Neutrophil (primary cell): ENCODE measurements around the gene MCRIP1.

Source experiments
- H3K27ac ChIP-seq: fragments of 200-600 bp; sonication (generic); 2 replicates; pipeline ENCODE4 v1.5.1; 2016; ENCODE audit warnings: mild to moderate bottlenecking, moderate library complexity
- H3K27me3 ChIP-seq: fragments of 200-600 bp; sonication (generic); 2 replicates; pipeline ENCODE4 v1.6.0; 2016; ENCODE audit warnings: mild to moderate bottlenecking
- H3K36me3 ChIP-seq: fragments of 200-600 bp; sonication (generic); 2 replicates; pipeline ENCODE4 v1.5.1; 2017
- H3K4me1 ChIP-seq, 2 experiments: fragments of 200-600 bp in 1 of 2; sonication (generic) in 1 of 2; 1 replicate in 1 of 2; 2 replicates in 1 of 2; pipeline versions ENCODE4 v1.5.1 to v1.6.1; 2013 to 2016; ENCODE audit warnings: low read depth in 1 of 2, low read length in 1 of 2, mild to moderate bottlenecking in 1 of 2, moderate library complexity in 1 of 2; ENCODE audit not compliant: control insufficient read depth in 1 of 2, insufficient read depth in 1 of 2
- H3K4me3 ChIP-seq, 2 experiments: fragments of 200-600 bp in 1 of 2; sonication (generic) in 1 of 2; 1 replicate in 1 of 2; 2 replicates in 1 of 2; pipeline ENCODE4 v1.5.1; 2013 to 2016; ENCODE audit warnings: low read depth in 1 of 2, low read length in 1 of 2, mild to moderate bottlenecking in 1 of 2, moderate library complexity in 1 of 2
- H3K9me3 ChIP-seq: fragments of 200-600 bp; sonication (generic); 2 replicates; pipeline ENCODE4 v1.5.1; 2016
- TF ChIP-seq, protein P1 (sequence below): fragments of 200-600 bp; sonication (generic); IDR thresholded peaks from 2 replicates; pipeline ENCODE4 v1.5.1; 2016; ENCODE audit warnings: antibody characterized with exemption

MCRIP1 gene

DNA sequence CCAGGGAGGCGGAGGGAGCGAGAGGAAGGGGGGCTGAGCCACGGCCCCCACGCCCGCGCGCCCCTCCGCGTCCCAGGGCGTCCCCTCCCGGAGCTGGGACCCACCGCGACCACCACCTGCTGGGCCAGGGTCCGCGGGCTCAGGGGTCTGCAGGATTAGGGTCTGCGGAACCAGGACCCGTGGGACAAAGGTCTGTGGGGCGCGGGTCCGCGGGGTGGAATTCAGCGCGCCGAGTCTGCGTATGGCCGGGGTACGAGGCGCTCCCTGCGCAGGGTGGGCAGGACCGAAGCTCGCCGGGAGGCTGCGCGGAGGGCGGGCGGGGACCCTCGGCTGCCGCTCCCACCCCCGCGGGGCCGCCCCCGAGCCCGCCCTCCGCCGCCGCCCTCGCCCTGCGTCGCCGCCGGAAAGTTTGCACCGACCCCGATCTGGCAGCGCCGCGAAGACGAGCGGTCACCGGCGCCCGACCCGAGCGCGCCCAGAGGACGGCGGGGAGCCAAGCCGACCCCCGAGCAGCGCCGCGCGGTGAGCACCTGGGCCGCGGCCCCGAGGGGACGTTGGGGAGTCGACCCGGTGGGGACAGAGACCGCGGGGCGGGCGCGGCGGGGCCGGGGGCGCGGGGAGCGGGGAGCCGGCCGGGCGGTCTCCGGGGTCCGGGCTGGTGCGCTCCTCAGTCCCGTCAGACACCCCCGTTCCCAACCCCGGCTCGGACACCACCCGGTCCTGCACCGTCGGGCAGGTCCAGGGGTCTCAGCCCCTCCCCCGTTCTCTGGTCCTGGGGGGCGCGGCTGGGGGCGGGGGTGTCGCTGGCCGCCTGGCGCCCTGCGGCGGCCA is 29.1 kb downstream of the MCRIP1 start, which contains the start of gene GCGR:
GCGR (plus strand) TSS at position 423 of the 831 bp plus-strand sequence. CDS start 4,869 bp downstream, outside the sequence.
- Histone ChIP-seq H3K36me3 (no peaks in the 10 kb centered on the region), H3K27me3 (peaks cover 99% of the 10 kb centered on the region), H3K9me3 (no peaks in the 10 kb centered on the region), H3K27ac (no peak within 1 kb of the TSS), H3K4me3 (no peak within 1 kb of the TSS), H3K4me1 (peaks cover 0 to 8% of the 10 kb centered on the region in 2 experiments)
- TF ChIP-seq, protein P1, sequence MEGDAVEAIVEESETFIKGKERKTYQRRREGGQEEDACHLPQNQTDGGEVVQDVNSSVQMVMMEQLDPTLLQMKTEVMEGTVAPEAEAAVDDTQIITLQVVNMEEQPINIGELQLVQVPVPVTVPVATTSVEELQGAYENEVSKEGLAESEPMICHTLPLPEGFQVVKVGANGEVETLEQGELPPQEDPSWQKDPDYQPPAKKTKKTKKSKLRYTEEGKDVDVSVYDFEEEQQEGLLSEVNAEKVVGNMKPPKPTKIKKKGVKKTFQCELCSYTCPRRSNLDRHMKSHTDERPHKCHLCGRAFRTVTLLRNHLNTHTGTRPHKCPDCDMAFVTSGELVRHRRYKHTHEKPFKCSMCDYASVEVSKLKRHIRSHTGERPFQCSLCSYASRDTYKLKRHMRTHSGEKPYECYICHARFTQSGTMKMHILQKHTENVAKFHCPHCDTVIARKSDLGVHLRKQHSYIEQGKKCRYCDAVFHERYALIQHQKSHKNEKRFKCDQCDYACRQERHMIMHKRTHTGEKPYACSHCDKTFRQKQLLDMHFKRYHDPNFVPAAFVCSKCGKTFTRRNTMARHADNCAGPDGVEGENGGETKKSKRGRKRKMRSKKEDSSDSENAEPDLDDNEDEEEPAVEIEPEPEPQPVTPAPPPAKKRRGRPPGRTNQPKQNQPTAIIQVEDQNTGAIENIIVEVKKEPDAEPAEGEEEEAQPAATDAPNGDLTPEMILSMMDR, result no peak

DNA sequence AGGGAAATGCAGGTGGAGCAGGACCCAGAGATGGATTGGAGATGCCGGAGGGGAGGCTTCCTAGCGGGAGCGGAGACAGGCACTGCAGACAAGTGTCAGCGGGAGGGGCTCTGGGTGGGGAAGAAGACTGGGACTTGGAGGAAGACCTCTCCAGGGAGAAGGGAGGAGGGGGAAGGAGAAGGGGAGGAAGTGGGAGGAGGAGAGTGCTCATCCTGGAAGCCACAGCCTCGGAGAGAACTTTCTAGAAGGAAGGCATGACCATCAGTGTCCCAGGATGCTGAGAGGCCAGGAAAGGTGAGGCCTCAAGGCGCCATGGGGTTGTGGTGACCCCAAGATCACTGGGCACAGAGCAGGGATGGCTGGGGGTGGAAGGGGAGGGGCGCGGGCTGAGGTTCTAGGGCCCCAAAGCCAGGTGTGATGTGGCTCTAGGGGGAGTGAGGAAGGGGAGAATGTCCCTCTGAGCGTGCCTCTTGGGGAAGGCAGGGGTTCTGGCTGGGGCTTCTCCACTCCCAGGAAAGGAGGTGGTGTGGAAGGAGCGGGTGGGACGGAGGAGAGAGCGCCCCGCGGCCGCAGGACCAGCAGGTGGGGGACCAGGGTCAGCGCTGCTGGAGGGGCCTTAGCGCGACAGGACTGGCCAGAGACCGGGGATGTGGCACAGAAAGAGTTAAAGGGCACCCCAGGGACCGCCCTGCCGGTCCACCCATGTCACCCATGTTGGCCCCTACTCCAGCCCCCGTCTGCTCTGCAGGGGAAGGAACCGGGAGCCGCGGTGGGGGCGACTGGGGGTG is 30.0 kb downstream of the MCRIP1 start:
- H3K27ac ChIP-seq, result no peak overlapping the region

DNA sequence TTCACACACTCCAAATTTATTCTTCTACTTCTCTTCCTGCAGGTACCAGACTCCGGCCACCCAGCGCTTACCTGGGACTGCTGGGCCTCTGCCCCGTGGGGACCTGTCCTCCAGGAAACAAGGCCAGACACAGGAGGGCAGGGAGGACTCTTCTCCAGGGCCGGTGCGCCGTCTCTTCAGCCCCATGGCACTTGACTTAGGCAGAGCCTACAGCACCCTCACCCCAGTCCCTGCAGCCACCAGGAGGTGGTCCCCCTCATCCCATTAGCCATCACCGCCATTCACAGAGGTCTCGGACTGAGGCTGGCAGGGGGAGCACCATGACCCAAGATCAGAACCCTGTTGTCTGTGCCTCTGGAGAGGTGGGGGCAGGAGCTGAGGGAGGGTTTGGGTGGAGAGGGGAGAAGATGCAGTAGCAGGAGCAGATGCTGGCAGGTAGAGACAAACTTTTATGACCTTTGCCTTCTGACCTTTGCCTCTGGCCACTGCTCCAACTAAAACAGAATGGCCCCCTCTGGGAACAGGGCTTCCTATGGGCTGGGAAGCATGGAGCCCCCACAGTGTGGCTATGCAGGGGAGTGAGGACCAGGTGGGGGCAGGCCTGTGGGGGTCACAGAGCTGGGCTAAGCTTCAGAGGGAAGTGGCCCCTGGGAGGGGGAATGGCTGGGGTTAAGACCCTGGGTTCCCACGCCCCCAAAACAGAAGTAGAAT is 30.9 kb downstream of the MCRIP1 start:
- Histone ChIP-seq H3K4me3 (no peak overlapping the region), H3K27me3 (peaks cover 82% of the 10 kb centered on the region)
- TF ChIP-seq, protein P1, result no peak

More for the DNA sequence above, 30.0 kb downstream of the MCRIP1 start:
- no peaks in the 10 kb centered on the region for H3K9me3 ChIP-seq
- no peaks in the 10 kb centered on the region for H3K36me3 ChIP-seq
- no peak overlapping the region for H3K4me3 ChIP-seq
- H3K4me1 ChIP-seq, result peaks cover 0 to 8% of the 10 kb centered on the region in 2 experiments
- TF ChIP-seq, protein P1, result no peak
- H3K27me3 ChIP-seq, result peaks cover 90% of the 10 kb centered on the region

DNA sequence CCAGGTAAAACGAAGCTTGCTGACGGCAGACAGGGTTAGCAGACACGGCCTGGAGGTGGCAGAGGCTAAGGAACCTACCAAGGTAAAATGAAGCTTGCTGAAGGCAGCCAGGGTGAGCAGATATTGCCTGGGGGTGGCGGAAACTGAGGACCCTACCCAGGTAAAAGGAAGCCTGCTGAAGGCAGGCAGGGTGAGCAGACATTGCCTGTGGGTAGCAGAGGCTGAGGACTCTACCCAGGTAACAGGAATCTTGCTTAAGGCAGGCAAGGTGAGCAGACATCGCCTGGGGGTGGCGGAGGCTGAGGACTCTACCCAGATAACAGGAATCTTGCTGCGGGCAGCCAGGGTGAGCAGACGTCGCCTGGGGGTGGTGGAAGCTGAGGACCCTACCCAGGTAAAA is 31.8 kb downstream of the MCRIP1 start:
- Histone ChIP-seq H3K27me3 (peaks cover 73% of the 10 kb centered on the region), H3K4me1 (peaks cover 0 to 8% of the 10 kb centered on the region in 2 experiments), H3K27ac (no peak overlapping the region), H3K36me3 (no peaks in the 10 kb centered on the region), H3K4me3 (no peak overlapping the region), H3K9me3 (no peaks in the 10 kb centered on the region)
- TF ChIP-seq, protein P1, result no peak

More for the DNA sequence above, 30.9 kb downstream of the MCRIP1 start:
- Histone ChIP-seq H3K27ac (no peak overlapping the region), H3K36me3 (no peaks in the 10 kb centered on the region), H3K4me1 (peaks cover 0 to 8% of the 10 kb centered on the region in 2 experiments), H3K9me3 (no peaks in the 10 kb centered on the region)

DNA sequence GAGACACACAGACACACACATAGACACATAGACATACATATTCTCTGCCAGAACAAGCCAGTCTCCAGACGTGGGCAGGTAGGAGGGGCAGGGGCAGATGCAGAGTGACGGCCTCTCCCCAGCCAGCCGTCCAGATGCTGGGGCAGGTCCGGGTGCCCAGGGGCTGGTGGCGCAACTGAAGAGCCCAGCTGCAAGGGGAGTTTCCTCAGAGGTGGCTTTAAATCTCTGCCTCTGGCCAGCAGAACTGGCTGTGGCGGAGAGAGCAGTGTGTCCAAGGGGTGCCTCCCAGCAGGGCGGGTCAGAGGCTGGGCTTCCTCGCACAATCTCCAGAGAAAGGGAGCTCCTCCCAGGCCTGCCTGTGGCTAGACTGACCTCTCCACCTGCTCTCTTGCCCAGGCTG is 38.6 kb downstream of the MCRIP1 start:
- H3K4me3 ChIP-seq, result no peak overlapping the region
- peaks cover 20% of the 10 kb centered on the region for H3K27me3 ChIP-seq
- H3K27ac ChIP-seq, result no peak overlapping the region
- TF ChIP-seq, protein P1, result no peak
- no peaks in the 10 kb centered on the region for H3K9me3 ChIP-seq
- no peaks in the 10 kb centered on the region for H3K36me3 ChIP-seq
- no peaks in the 10 kb centered on the region for H3K4me1 ChIP-seq
